NCI-H2029 (cell line): ENCODE measurements around the gene RNU1-3.
"Not testable (repeated sequence)": the region's sequence is repeated elsewhere in the genome, so short reads cannot be mapped to it uniquely, and the experiment has no call there.

Source experiments
- DNase-seq: peaks from one replicate; lab custom pipeline; 2025; lab: John Stamatoyannopoulos, UW

The RNU1-3 gene

DNA sequence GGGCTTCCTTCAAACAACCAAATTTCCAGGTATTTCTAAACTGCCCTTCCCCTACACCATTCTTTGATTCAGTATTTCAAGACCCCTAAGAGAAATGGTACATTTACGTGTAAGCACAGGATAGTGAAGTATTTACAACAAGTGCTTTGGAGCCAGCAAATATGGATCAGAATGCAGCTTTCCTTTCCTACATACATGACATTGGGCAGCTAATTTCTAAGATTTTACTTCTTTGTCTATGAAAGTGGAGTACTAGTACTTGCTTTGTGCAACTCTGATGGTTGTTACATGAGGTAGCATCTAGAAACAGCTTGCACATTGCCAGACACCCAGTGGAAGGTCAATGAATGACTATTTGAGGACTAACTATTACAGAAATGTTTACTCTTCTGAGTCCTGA is 15.2 kb downstream of the RNU1-3 start:
- DNase-seq = not testable (repeated sequence)

DNA sequence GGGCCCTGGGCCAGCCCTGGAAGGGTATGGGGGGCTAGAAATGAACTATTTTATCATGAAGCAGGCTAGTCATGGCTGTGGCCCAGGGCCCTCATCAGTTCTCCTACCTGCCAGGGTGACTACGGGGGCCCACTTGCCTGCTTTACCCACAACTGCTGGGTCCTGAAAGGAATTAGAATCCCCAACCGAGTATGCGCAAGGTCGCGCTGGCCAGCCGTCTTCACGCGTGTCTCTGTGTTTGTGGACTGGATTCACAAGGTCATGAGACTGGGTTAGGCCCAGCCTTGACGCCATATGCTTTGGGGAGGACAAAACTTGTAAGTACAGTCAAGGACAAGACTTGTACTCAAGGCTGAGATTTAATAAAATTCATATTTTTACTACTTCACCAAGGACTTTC is 16.8 kb downstream of the RNU1-3 start:
- not testable (repeated sequence) for DNase-seq

DNA sequence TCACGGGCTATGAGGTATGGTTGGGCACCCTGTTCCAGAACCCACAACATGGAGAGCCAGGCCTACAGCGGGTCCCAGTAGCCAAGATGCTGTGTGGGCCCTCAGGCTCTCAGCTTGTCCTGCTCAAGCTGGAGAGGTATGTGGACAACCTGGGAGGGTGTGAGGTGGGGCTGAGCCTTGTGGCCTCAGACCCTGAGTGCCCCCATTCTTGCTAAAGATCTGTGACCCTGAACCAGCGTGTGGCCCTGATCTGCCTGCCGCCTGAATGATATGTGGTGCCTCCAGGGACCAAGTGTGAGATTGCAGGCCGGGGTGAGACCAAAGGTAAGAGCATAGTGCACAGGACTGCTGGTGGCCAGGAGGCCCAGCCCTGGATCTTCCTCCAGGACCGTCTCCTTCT is 17.4 kb downstream of the RNU1-3 start:
- not testable (repeated sequence) for DNase-seq

DNA sequence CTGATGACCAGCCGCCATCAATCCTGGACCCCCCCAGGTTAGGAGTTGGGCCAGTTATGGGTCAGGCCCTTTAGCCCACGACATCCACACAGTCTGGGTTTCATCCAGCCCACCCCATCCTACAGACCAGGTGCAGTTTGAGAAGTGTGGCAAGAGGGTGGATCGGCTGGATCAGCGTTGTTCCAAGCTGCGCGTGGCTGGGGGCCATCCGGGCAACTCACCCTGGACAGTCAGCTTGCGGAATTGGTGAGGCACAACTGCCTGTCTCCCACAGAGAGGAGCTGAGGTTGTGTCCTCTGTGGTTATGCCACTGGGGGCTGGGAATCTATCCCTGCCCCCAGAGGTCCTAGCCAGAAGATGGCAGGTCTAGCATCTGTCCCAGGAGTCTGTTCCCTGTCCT is 18.0 kb downstream of the RNU1-3 start:
- DNase-seq = not testable (repeated sequence)

DNA sequence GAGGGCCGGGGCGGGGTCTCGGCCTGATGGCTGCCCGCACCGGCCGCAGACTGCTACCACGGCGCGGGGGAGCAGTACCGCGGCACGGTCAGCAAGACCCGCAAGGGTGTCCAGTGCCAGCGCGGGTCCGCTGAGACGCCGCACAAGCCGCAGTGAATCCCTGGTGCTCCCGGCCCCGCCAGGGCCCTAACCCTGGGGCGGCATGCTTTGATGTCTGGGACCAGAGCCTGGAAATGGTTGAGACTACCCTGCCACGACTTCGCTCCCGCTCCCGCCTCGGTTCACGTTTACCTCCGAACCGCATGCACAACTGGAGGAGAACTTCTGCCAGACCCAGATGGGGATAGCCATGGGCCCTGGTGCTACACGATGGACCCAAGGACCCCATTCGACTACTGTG is 18.5 kb downstream of the RNU1-3 start:
- DNase-seq = not testable (repeated sequence)

DNA sequence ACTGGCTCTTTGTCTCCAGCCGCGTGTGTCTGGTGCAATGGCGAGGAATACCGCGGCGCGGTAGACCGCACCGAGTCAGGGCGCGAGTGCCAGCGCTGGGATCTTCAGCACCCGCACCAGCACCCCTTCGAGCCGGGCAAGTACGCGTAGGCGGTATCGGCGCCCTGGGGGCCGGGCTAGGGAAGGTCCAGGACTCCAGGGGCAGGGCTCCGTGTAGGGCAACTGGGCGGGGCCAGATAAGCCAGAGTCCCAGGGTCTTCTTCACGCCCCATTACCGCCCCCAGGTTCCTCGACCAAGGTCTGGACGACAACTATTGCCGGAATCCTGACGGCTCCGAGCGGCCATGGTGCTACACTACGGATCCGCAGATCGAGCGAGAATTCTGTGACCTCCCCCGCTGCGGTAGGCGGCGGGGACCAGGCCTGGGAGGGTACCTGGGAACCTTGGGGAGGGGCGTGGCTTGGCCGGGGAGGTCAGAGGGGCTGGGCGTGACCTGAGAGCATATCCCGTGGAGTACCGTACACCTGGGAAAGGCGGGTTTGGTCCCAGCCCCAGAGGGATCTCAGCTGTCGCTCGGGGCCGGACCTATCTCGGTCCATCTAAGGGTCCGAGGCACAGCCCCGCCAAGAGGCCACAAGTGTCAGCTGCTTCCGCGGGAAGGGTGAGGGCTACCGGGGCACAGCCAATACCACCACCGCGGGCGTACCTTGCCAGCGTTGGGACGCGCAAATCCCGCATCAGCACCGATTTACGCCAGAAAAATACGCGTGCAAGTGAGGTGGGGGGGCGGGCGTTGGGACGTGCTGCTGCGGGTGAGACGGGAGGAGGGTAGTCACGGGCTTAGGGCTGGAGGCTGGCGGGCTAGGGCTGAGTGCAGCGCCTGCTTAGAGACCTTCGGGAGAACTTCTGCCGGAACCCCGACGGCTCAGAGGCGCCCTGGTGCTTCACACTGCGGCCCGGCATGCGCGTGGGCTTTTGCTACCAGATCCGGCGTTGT is 19.3 kb downstream of the RNU1-3 start:
- not testable (repeated sequence) for DNase-seq

DNA sequence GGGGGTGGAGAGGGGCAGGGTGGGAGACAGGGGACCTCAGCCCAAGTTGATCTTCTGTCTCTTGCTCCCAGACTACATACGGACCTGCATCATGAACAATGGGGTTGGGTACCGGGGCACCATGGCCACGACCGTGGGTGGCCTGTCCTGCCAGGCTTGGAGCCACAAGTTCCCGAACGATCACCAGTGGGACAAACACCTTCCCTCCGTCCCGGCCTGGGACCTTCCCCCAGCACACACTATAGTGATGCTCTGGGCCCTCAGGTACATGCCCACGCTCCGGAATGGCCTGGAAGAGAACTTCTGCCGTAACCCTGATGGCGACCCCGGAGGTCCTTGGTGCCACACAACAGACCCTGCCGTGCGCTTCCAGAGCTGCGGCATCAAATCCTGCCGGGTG is 20.0 kb downstream of the RNU1-3 start:
- not testable (repeated sequence) for DNase-seq

DNA sequence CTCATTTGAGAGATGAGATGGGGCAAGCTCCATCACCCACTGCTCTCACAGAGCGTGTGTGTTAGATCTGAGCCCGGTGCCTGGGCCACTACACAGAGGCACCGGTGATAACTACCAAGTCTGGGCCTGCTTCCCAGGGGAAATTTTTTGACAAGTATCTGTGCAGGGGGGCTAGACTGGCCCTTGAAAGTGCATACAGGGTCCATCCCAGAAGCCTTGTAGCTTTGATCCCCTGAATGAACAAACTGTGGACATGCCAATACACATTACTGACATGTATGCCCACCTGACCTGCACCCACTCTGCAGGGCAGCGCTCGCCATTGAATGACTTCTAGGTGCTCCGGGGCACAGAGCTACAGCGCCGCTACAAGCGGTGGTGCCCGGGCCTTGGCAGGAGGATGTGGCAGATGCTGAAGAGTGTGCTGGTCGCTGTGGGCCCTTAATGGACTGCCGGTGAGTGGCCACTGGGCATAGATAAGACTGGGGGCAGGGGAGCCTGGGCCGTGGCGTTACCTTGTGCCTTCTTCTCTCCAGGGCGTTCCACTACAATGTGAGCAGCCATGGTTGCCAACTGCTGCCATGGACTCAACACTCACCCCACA is 20.6 kb downstream of the RNU1-3 start:
- DNase-seq = not testable (repeated sequence)

DNA sequence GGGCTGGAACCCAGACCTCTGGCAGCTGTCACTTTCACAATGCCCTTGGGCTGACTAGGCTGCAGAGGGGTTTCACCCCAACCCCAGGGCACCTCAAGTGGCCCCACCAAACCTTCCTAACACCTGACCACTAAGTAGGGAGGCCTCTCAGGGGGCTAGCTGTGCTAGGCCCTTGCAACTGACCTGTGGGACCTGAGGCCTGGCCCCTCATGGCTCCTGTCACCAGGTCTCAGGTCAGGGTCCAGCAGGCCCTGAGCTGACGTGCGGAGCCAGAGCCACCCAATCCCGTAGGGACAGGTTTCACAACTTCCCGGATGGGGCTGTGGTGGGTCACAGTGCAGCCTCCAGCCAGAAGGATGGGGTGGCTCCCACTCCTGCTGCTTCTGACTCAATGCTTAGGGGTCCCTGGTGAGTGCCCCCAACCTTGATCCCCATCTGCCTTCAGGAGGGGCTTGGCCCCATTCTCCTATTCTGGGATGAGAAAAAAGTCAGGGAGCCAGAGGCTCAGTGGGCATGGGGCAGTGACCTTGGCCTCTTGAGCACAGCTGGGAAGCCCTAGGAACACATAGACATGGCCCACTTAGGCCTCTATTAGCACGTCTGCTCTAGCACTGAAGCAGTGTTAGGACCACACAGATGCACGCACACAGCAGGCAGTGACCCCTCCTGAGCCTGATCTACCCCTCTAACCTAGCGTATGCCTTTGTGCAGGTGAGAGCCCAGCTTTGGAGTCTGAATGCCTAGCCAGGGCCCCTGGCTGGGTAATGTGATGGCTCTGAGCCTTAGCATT is 21.3 kb downstream of the RNU1-3 start:
- DNase-seq = not testable (repeated sequence)

DNA sequence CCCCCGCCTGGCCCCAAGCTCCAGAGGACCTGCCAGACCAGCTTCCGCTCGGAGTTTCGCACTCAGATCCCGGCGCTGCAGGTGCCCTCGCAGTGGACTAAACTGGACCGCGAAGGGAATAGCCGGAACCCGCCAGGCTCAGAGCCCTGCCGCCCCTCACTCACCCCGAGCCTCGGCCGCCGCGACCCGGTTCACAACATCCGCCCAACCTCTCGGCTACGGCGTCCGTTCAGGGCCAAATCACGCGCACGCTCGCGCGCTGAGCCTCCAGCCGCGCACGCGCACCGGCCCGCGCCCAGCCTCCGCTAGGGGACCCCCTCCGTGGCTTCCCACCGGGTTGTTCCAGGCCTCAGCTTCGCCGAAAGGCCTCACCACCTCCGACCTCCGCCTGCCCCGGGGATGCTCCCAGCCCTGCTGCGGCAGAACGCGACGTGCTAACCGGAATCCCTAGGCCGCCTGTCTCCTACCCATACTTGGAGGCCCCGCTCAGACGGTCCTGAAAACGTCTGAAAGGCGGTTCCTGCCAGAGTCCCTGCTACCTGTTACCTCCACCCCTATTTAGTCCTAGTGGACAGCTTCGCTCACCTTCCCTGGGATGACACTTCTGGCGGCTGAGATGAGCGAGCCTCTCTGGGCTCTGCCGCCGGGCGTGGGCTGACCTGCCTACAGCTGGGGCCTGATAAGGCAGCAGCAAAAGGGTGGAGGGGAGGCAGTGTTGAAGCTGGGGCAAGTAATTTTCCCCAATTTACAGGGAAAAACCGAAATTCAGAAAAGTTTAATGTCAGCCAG is 22.1 kb downstream of the RNU1-3 start:
- DNase-seq = peak; percentile 89

DNA sequence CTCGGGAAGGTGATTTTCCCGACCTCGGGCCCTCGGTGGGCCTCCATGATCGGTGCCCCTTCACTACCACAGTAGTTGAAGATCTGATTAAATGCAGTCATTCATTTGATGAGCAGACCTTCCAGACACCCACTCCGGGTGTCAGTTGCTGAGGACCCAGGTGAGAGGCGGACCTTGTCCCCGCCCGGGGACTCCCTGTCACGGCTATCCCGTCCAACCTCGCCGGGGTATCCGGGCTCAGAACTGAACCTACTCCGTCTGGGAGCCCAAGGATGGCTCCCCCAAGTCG is 22.6 kb downstream of the RNU1-3 start:
- no peak for DNase-seq

DNA sequence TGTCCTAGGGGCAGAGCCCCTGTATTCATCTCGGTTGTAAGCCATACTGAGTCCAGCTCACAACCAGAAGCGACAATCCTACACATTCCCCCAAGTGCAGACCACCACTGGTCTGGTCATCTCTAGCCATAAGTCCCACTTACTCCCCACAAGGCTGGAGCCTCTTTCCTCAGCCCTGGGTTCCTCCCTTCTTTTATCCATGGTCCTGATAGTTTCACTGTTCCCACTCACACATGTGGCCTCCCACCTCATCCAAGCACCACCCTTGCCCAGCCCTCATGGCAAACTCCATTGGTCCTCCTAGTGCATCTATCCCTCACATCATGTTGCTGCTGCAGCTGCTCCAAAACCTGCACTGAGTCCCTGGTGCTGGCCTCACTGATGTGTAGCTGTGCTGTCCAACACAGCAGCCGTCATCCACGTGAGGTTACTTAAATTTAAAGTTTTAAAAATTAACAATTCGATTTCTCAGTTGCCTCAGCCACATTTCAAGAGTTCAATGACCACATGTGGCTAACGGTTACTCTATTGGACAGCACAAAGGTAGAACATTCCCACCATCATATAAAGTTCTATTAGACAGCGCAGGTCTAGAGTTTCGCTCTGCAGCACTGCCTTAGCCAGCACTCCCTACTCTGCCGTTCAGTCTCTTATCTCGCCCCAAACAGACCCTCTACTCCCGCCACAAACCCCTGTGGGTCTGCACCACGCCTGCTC is 23.1 kb downstream of the RNU1-3 start:
- DNase-seq = not testable (repeated sequence)

DNA sequence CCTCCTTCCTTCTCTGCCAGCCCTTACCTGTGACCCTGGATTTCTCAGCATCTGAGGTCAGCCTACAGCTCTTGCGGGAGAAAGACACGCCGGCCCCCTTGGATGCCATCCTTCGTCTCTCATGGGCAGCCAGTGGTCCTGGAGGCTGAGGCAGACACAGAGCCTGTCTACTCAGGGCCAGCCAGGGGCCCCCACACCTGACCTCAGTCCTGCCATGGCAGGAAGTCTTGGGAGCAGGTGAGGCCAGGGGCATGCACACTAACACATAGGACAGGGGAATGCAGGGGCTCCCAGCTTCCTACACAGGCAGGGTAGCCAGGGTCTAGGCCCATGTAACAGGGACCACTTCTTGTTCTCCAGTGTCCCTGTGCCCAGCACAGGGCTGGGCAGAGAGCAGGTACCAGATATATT is 23.7 kb downstream of the RNU1-3 start:
- not testable (repeated sequence) for DNase-seq

DNA sequence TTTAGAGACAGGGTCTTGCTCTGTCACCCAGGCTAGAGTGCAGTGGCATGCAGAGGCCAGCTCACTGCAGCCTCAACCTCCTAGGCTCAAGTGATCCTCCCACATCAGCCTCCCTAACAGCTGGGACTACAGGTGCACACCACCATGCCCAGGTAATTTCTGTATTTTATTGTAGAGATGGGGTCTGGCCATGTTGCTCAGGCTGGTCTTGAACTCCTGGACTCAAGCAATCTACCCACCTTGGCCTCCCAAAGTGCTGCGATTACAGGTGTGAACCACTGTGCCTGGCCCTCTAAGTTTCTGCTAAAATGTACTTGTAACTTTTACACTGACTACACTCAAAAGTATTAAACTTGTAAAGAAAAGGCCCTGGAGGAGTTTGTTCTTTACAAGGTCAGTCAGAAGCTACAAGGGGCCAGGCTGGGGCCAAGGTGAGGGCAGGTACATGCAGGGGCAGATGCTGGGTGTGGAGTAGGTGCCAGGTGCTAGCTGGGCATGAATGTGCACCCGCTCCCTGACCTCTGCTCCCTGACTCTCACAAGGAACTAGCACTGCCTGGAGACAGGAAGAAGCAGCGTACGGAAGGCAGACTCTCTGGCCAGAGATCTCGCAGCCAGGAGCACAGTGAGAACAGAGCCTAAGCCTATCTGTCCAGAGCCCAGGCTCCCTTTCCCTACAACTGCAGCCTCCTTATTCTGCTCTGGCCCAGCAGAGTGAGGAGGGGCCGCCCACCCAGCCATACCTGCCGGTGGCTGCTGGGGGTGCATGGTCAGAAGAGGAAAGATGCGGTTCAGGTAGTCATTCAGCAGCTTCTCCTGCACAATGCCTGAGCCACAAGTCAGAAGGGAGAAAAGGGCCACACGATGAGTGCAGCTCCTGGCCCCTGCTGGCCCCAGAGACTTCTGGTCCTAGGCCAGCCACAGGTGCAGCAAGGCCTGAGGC is 24.5 kb downstream of the RNU1-3 start:
- not testable (repeated sequence) for DNase-seq

DNA sequence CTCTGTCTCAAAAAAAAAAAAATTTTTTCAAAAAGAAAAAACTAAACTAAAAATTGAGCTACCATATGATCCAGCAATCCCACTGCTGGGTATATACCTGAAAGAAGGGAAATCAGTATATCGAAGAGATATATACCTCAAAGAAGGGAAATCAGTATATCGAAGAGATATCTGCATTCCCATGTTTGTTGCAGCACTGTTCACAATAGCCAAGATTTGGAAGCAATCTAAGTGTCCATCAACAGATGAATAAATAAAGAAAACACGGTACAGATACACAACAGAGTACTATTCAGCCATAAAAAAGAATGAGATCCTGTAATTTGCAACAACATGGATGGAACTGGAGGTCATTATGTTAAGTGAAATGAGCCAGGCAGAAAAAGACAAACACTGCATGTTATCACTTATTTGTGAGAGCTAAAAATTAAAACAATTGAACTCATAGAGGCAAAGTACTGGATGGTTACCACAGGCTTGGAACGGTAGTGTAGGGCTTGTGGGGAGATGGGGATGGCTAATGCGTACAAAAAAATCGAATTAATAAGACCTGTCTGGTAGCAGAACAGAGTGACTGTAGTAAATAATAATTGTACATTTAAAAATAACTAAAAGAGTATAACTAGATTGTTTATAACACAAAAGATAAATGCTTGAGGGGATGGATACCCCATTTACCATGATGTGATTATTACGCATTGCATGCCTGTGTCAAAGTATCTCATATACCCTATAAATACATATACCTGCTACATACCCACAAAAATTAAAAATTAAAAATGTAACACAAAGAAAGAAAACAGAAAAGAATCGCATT is 25.4 kb downstream of the RNU1-3 start:
- not testable (repeated sequence) for DNase-seq

DNA sequence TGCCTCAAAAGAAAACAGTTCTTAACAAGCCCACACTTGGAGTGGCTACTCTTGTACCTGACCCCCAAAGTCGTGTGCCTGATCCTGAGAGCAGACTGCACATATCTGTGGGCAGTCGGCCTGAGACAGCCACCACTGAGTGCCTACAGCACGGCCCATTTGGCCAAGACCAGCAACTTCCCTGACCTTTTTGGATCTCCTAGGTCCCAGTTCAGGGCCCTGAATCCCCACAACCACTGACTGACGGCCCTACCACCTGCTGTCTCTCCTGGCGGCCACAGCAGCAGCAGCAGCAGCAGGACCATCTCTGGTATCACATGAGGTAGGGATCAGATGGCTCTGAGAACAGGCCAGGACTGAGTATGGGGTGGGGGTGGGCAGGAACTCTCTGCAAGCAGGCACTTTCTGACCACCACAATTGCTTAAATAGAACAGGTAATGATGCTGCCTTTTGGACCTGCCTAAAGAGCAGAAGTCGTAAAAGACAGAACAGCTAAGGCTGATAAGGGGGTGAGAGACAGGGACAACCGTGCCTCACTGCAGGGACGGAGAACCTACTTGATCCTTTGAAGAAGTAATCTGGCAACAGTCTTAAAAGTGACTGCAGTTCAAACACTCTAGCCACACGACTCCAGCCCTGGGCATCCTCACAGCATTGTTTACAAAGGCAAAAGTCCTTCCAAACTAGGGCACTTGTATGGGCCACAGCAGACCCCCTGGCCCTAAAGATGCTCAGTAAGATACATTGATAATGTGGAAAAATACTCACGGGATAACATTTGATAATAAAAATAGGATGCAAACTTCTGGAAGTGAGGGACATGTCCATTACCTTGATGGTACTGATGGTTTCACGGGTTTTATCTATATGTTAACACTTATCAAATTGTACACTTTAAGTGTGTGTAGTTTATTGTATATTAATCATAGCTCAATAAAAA is 27.4 kb downstream of the RNU1-3 start:
- not testable (repeated sequence) for DNase-seq

DNA sequence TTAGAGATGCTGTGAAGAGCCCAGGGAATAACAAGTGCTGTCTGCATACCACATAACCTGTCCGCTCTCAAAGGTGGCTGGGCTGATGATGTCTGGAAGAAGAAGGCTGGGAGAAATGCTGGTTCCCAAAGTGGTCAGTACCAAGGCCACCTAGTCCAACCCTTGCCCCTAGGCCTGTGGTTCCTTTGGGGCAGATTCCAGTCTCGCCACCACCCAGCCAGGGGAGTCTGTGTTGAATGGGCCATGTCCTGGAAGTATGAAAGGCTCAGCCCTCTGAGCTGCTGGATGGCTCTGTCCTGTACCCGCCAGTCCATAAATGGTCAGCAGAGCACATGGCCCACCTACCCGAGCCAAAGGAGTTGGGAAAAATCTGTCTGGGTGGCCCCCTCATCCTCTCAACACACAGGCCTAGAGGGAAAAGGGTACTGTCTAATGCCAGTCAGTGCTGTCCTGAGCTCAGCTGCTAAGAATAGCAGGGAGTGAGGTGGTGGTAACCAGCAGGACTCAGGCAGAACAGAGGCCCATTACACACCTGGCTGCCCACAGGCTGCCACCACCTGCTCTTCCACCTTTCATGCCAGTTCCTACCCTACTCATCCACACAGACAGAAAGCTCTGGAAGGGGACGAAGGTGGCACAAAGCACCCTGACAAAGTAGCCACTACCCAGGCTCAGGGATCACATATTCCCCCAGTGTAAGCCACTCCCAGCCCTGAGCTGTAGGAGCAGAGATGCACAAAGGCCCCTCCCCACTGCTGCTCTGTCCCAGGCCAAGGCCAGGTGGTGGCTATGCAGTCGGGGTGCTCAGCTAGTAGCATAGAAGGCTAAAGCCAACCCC is 28.6 kb downstream of the RNU1-3 start:
- not testable (repeated sequence) for DNase-seq
